Neural cell (in vitro differentiated cells): ENCODE results near the gene NBR1.

Source experiments
- CTCF ChIP-seq: fragments of 450-650 bp; IDR thresholded peaks from 2 replicates; pipeline ENCODE4 v1.5.1; 2014; ENCODE audit warnings: antibody characterized with exemption, mild to moderate bottlenecking, moderate library complexity; ENCODE audit not compliant: poor library complexity, severe bottlenecking
- POLR2AphosphoS5 ChIP-seq: IDR thresholded peaks from 2 replicates; pipeline ENCODE4 v1.6.1; 2012

GRCh38 chr17:43132117-43132516 is 38.9 kb upstream of the NBR1 start:
- no peak for TF ChIP-seq CTCF
- TF ChIP-seq POLR2AphosphoS5: no peak
